HG03095 (cell line): ENCODE data around the gene ZNF281.

ENCODE experiments used
- ATAC-seq: cut with Tn5 transposase; IDR thresholded peaks from one replicate; pipeline ENCODE4 v1.9.1; 2021; ENCODE audit warnings: moderate library complexity; ENCODE audit not compliant: unreplicated experiment

The ZNF281 gene

DNA sequence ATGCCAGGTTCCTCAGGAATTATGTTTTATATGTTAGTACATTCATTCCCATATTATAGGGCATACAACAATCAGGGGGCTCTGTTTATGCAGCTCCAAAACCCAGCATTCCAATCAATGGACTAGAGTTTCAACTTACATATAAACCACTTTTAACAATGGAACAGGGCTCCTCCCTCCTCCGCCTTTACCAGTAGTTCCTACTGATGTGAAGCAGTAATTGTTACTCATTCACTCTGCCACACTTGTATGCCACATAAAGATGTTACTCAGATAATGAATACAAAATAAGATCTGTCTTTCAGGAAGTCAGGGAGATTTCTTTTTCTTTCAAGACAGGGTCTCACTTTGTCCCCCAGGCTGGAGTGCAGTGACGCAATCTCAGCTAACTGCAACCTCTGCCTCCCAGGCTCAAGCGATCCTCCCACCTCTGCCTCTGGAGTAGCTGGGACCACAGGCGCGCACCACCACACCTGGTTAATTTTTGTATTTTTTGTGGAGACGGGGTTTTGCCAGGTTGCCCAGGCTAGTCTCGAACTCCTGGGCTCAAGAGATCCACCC, 17.1 kb downstream of the ZNF281 start:
- no peak for ATAC-seq

DNA sequence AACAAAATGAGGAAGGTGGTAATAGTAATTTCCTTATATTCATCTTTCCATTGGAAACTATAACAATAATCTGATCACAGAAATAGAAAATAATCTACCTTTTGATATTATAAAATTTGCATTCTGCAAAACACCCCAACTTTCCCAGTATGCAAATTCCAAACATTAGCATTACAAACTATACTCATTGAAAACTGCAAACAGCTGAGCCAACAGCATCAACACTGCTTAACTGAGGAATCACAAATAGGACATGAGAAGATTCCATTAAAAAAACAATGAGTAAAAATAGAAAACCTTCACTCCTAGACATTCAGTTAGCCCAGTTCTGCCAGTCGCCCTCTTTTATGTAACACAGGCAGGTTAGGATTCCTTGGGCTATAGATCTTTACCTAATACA, 18.1 kb downstream of the ZNF281 start:
- no peak for ATAC-seq

DNA sequence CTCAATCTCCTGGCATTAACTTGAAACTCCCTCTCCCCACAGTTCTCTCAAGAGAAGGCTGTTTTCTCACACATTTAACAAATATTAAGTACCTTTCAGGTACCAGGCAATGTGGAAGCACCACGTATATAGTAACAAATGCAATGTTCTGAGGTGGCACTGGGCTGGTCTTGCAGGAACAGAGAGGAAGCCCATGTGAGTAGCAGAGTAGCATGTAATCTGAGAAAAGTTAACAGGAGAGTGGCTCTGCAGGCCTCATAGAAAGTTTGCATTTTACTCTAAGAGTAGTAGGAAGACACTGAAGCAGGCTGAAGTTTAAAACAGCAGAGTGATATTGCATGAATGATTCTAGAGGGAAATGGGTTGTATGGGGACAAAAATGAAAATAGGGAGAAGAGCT, 21.0 kb downstream of the ZNF281 start:
- no peak for ATAC-seq

DNA sequence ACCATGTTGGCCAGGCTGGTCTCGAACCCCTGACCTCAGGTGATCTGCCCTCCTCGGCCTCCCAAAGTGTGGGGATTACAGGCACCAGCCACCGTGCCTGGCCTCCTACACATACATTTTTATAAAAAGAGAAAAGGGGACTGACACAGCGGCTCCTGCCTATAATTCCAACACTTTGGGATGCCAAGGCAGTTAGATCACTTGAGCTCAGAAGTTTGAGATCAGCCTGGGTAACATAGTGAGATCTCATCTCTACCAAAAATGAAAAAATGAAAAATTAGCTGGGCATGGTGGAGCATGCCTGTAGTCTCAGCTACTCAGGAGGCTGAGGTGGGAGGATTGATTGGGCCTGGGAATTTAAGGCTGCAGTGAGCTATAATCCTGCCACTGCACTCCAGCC, 23.4 kb downstream of the ZNF281 start:
- no peak for ATAC-seq

DNA sequence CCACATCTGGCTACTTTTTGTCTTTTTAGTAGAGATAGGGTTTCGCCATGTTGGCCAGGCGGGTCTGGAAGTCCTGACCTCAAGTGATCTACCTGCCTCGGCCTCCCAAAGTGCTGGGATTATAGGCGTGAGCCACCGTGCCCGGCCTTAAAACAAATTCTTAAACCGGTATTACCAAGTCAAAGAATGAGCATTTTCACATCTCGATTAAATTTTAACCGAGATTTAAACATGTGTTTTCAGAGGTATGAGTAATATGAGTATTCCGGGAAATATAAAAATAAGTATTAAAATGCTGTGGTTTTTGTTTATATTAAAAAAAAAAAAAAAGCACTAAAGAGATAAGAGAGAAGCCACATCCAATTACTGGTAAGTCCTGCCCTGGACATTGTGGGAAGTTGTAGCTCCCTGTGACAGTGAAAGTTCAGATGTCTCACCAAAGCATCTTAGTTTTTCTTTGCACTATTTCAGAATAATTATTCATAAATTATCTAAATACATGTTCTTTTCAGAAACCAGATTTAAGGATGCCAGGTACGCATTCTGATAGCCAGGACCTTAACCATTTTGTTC, 24.9 kb downstream of the ZNF281 start:
- peak; percentile 43 for ATAC-seq

DNA sequence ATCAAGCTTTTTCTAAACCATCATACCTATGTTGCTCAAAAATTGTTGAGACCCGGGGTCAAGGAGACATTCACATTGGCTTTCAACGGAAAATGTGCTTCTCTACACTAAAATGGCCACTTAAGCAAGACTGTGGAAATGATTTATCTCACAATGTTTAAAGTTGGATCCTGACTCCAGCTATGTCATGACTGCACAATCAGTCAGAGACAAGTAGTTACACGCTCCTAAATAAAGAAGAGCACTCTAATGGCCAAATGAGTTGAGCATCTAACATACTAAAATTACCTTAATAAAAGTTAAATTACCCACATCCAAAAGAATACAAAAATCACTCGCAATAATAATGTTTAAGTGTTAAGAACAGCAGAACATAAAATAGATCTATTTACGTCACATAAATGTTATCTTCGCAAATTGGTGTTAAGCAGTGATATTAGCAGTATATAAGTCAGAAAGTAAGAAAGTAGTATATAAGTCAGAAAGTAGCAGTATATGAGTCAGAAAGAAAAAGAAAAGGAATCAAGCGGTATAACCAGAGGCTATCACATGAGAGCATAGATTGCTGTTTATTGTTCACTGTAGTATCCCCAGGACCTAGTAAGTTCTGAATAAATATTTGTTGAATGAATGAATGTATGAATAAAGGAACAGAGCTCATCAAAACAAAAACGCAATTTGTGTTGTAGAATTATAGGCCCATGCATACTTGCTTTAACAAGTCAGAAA, 28.4 kb downstream of the ZNF281 start:
- ATAC-seq: no peak

DNA sequence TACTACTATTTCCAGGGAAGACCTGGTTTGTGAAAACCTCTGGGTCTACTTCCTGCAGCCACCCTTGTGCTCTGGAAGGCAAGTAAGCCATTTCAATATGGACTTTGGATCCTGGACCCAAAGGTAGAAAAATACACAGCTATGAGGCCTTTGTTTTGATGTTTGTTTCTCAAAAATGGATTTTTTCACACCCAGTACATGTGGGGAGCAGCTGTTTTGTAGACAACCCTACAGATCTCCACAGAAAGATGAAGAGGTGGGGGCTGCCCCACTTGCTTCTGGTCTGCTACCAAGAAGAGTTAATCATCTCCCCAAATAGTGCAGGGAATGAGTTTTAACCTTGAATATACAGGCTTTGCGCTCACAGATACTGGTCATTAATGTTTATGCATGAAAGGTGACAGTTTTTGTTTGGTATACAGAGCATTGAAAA, 29.2 kb downstream of the ZNF281 start:
- peak; percentile 70 for ATAC-seq

DNA sequence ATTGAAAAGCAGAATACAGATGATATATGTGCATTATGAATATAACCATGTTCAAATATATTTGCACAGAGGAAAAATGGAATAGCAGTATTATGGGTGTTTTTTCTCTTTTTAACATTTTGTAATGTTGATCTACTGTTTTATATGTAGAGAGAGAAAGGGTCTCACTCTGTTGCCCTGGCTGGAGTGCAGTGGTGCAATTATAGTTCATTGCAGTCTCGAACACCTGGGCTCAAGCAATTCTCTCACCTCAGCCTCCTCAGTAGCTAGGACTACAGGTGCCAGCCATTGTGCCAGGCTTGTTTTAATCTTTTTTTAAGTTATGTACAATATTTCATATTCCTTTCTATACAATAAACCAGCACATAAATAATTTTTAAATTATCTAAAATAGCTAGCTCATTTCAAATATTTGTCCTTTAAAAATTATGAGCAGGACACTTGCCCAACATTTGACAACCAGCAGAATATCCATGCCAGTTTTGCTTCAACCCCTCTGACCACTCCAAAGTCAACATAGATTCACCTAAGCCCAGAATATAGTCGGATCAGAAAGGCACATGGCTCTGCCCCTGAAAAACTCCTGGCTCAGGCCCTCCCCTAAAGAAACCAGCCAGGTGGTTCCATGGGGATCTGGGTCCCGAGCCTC, 29.8 kb downstream of the ZNF281 start:
- ATAC-seq: no peak

DNA sequence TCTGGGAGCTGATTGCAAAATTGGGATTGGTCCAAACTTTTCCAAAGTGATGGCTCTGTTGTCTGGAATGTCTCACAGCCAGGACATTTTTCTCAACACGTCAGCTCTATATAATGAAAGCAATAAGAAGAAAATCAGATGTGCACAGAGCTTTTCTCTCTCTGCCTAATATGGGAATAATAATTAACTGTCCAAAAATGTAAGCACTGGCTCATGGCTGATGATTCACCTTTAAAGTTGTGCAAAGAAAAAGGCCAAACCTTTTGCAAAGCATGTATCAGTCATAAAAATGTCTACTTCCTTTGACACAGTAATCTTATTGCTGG, 30.4 kb downstream of the ZNF281 start:
- no peak for ATAC-seq

DNA sequence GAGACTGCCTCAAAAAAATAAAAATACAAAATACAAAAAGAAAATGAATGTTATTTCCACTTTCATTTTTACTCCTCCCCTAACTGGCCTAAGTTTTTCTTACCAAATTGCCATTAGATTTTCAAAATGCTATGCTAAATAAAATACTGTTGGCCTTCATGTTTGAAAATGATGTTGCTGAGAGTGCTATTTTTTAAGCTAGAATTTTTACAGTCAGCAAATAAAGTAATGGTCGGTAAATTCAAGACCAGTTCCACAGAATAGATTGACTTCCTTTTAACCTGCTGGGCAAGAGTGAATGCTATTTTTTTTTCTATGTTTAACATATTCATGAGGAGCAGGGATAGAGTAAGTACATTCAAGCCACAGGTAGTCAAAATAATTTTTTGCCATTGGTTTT, 31.7 kb downstream of the ZNF281 start:
- no peak for ATAC-seq

DNA sequence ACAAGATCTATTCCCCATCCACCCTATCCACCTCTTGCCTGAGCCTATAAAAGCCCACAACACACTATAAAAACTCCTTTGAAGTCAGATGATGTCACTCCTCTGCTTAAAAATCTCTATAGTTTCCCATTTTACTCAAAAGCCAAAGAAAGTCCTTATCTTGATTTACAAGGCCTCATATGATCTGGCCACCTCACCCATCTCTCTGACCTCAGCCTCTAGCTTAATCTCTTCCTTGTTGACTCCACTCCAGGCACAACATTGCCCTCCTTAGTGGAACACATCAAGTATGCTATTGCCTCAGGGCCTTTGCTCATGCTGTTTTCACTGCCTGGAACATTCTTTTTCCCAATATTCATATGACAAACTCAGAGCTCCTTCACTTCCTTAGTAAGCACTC, 33.3 kb downstream of the ZNF281 start:
- no peak for ATAC-seq

DNA sequence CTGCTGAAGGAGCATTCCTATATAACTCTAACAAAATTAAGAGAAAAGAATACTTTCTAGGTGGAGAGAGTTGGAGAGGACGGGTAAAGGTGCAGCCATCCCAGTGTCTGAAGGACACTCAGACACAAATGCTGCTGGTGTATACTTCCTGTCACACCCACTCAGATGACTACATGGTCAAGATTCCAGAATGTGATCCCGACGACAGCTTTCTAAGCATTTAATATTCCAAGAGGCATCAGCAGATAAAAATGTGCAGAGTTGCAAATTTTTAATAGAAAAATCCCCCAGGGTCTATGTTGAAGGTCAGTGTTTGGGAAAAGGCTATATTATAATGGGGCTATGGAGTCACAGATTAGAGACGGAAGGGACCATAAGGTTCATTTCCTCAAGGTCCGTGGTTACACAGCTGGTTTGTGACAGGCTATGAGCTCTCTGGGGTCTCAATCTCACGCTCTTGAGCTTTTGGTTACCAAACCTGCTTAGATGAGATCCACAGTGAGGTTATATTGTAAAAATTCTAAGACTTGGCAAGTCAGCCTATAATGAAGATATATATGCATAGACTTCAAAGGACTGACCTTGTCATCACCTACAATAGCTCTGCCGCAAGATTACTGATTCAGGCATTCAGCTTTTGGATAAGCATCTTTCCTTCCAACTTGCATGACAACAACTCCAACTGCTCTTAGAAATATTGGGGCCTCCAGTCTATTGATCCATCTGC, 35.1 kb downstream of the ZNF281 start:
- no peak for ATAC-seq

DNA sequence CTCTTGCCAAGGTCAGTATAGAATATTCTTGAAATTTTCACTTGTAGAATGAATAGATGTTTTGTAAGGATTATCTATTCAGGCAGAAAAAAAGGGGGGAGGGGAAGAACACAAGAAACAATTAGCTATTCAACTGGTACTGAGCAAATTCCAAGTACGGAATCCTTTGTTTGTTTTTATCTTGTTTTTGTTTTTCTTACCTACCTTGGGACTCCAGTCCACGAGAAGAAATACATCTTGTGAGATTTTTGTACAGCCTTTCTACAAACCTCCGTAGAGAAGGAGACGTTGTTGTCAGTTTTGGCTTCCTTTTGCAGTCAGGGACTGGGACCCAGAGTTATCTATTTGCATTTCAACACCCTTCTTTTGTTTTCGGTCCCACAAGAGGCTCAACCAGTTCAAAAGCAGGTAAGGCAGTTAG, 36.0 kb downstream of the ZNF281 start:
- ATAC-seq: no peak

DNA sequence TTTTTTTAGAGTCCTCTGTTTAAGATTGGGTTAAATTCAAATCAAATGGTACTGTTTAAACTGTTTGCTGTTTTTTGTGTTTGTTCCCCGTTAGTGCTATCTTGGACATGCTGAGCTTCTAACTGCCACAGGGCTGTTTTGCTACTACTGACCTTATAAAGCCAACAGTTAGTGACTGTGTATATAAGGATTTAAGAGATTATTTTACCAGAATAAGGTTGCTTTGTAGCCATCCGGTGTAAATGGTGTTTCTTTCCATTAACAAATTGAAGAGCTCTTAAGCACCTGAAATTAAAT, 37.0 kb downstream of the ZNF281 start:
- no peak for ATAC-seq

DNA sequence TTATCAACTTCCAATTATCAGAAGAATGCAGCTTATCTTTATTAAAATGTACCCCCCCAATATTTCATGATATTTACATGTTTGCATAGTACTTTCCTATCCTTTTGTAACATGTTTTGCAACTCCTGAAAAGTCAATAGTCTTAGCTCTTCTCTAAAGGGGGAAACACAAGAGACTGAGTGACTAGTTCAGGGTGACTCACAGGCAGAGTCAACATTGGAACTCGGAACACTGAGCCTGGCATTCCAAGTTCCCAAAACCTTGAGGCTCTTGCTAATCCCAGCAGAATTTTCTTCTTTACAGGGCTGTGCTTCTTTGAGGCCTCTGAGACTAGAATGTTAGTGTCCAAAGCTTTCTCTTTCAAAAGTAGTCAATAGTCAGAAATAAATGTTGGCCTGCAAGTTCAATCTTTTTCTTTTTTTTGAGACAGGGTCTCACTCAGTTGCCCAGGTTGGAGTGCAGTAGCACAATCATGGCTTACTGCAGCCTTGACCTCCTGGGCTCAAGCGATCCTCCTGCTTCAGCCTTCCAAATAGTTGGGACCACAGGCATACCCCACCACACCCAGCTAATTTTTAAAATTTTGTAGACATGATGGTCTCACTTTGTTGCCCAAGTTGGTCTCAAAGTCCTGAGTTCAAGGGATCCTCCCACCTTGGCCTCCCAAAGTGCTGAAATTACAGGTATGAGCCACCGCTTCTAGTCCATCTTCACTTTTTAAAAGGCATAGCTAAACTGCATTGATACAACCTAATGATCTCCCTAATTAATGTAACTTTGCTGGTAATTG, 37.5 kb downstream of the ZNF281 start:
- no peak for ATAC-seq

DNA sequence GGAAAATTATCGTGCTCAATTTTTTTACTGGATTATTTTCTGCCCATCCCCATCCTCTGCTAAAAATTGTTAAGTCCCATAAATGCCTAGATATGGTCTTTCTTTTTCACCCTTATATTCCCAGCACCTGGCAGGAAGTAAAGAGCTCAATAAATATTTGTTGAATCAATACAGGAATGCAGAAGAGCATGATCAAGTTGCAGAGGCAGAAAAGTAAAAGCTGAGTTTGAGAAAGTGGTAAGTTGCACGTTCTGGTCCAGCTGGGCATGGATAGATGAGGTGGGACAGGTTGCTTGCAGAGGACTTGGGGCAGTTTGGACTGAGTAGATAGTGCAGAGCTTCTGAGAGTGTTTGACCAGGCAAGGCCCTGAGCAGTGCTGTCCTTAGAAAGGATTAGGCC, 40.1 kb downstream of the ZNF281 start:
- ATAC-seq: no peak

DNA sequence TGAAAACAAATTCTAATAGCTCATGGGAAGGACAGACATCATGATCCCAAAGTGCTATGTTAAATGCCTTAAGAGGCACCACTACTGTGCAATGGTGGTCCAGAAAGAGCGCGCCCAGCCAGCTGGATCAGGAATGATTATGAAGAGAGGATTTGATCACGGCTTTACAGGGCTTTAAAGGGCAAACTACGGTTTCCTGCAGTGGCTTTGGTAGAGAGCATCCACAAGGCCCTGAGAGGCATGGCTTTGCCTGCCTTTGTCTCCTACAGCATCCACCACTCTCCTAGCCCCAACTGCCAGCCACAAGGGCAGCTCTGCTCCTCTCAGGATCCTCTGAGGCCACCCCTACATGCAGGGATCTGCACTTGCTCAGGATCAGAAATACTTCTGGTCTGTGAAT, 40.7 kb downstream of the ZNF281 start:
- ATAC-seq: no peak

DNA sequence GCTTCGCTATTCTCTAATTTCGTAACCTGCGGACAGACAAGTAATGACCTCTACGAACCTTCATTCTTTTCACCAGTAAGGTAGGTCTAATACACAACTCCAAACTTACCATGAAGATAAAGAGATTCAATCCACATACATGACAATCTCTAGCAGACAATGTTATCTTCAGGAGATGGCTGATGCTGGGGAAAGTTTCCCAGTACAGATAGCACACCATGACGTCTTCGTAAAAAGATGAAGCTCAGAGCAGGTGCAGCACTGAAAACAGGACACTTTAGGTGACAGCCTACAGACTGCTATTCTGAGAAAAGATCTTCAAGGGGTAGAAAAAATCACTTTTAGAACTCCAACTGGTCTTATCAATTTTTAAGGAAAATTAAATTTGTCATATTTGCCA, 41.3 kb downstream of the ZNF281 start:
- ATAC-seq: no peak

DNA sequence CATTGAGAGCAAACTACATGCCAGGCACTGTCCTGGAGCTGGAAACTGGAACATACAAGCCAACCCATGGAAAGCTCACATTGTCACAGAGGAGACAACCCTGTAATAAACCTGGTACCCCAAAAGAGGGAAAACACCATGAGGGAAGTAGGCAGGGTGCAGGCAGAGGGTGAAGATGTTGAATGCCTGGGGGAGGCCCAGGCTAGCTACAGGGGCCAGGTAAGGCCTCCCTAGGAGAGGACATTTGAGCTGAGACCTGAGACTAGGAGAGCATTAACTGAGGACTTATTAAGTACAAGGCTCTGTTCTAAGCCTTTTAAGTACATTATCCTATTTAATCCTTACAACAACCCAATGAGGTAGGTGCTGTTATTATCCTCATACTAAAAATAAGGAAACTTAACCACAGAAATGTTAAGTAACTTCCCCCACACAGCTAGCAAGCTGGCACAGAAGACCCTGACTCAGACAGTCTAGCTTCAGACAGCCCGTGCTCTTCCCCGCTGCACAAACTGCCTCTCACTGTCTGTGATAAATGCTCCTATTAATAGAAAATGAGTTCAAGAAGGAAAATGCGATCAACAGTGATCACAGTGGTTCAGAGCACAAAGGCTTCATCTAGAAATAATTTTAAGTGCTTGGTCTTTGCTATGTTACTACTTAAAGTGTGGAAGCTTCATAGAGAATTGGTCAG, 41.8 kb downstream of the ZNF281 start:
- ATAC-seq: no peak

DNA sequence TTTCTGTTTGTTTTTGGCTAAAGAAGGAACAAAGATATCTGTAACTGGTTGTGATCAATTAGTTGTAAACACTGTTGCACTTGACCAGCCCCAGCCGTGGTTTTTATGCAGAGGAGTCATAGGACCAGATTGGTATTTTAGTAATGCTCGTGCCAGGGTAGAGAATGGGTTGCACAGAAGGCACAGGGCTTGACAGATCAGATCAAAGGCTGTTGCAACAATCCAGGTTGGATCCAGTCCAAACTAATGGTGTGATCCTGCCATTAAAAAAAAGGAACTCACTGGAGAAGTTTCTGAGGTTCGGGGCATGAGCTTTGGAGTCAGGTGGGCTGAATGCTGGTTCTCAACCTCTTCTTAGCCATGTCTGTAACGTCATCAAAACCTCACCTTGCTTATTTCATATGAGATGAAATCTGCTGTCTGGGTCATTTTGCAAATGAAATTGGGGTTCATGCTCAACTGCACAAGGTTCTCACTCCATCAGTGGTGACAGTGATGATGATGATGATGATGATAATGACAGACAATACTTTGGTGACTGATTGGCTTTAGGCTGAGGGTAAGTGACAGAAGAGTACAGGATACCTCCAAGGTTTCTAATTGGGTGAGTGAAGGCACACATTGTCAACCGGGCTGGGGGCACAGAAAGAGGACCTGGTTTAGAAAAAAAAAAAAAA, 43.1 kb downstream of the ZNF281 start:
- ATAC-seq: no peak
